Measurements from ENCODE around the gene NPAS2. TPM values are rescaled to one million over a fixed set of nuclear protein-coding genes. Genes with fewer than 3 reads are reported as not detected.

Gene NPAS2
- total RNA-seq, 5 donors from 2014 or later (not counting 1 experiment from before 2014, with no cell fraction given), result 3.5 to 9.5 (median 4.4) TPM

GRCh38 chr2:100785626-100786296, 34.2 kb upstream of the NPAS2 start:
- DNase-seq, result no peak
- ChIA-PET CTCF (no interaction called here), POLR2A (no interaction called here)
- Mint-ChIP-seq H3K36me3 (no peaks in the 10 kb centered on the region), H3K4me3 (no peak overlapping the region), H3K27me3 (no peaks in the 10 kb centered on the region), H3K27ac (no peak overlapping the region), H3K9me3 (no peaks in the 10 kb centered on the region), H3K4me1 (no peaks in the 10 kb centered on the region)
- Histone ChIP-seq H3K4me1 (ENCODE audit: control insufficient read depth in 1 of 2, extremely low read depth in 1 of 2, insufficient read depth in 2 of 2, low read length in 2 of 2) (no peaks in the 10 kb centered on the region), H3K36me3 (ENCODE audit: control insufficient read depth in 2 of 2, extremely low read depth in 1 of 2, insufficient read depth in 1 of 2, low read length in 1 of 2) (no peaks in the 10 kb centered on the region), H3K9me3 (no peaks in the 10 kb centered on the region), H3K4me3 (ENCODE audit: control insufficient read depth in 1 of 2, extremely low read depth in 1 of 2, low read length in 1 of 2) (no peak overlapping the region), H3K27me3 (replicated peaks in 1 of 2; ENCODE audit: control insufficient read depth in 2 of 2, extremely low read depth in 1 of 2, insufficient read depth in 2 of 2, low read length in 1 of 2) (no peaks in the 10 kb centered on the region), H3K27ac (ENCODE audit: low read length) (no peak overlapping the region)
- WGBS (ENCODE audit: insufficient coverage), result 50% methylated on average over 6 of the region's 10 CpGs
- no peak for ATAC-seq (replicated peaks in 1 of 4)

- POLR2A ChIA-PET, result no interaction called here
- no peak for DNase-seq
- H3K4me1 ChIP-seq (ENCODE audit: control insufficient read depth in 1 of 2, extremely low read depth in 1 of 2, insufficient read depth in 2 of 2, low read length in 2 of 2), result no peaks in the 10 kb centered on the region
- no peak overlapping the region for H3K27ac ChIP-seq (ENCODE audit: low read length)
- H3K27me3 Mint-ChIP-seq, result no peaks in the 10 kb centered on the region
- no peaks in the 10 kb centered on the region for H3K36me3 ChIP-seq (ENCODE audit: control insufficient read depth in 2 of 2, extremely low read depth in 1 of 2, insufficient read depth in 1 of 2, low read length in 1 of 2)
- 90% methylated on average over 4 of the region's 7 CpGs for WGBS (ENCODE audit: insufficient coverage)
- H3K36me3 Mint-ChIP-seq, result no peaks in the 10 kb centered on the region
- CTCF ChIA-PET, result no interaction called here
- no peaks in the 10 kb centered on the region for H3K9me3 Mint-ChIP-seq
- H3K4me1 Mint-ChIP-seq, result no peaks in the 10 kb centered on the region
- H3K27me3 ChIP-seq (replicated peaks in 1 of 2; ENCODE audit: control insufficient read depth in 2 of 2, extremely low read depth in 1 of 2, insufficient read depth in 2 of 2, low read length in 1 of 2), result peaks cover 0 to under 1% of the 10 kb centered on the region in 2 experiments
- ATAC-seq (replicated peaks in 1 of 4), result no peak
- H3K4me3 ChIP-seq (ENCODE audit: control insufficient read depth in 1 of 2, extremely low read depth in 1 of 2, low read length in 1 of 2), result no peak overlapping the region
- no peak overlapping the region for H3K4me3 Mint-ChIP-seq
- H3K27ac Mint-ChIP-seq, result no peak overlapping the region
- H3K9me3 ChIP-seq, result no peaks in the 10 kb centered on the region
These were observed 33.7 kb upstream of the NPAS2 start for GRCh38 chr2:100786297-100786658.

- Histone ChIP-seq H3K27ac (ENCODE audit: low read length) (no peak overlapping the region), H3K9me3 (no peaks in the 10 kb centered on the region), H3K36me3 (ENCODE audit: control insufficient read depth in 2 of 2, extremely low read depth in 1 of 2, insufficient read depth in 1 of 2, low read length in 1 of 2) (no peaks in the 10 kb centered on the region), H3K4me1 (ENCODE audit: control insufficient read depth in 1 of 2, extremely low read depth in 1 of 2, insufficient read depth in 2 of 2, low read length in 2 of 2) (no peaks in the 10 kb centered on the region), H3K4me3 (ENCODE audit: control insufficient read depth in 1 of 2, extremely low read depth in 1 of 2, low read length in 1 of 2) (no peak overlapping the region), H3K27me3 (replicated peaks in 1 of 2; ENCODE audit: control insufficient read depth in 2 of 2, extremely low read depth in 1 of 2, insufficient read depth in 2 of 2, low read length in 1 of 2) (peaks cover 0 to 6% of the 10 kb centered on the region in 2 experiments)
- H3K9me3 Mint-ChIP-seq, result no peaks in the 10 kb centered on the region
- H3K4me3 Mint-ChIP-seq, result no peak overlapping the region
- H3K27me3 Mint-ChIP-seq, result no peaks in the 10 kb centered on the region
- no peaks in the 10 kb centered on the region for H3K4me1 Mint-ChIP-seq
- CTCF ChIA-PET, result no interaction called here
- ATAC-seq (replicated peaks in 1 of 4) (no peak), DNase-seq (no peak)
- no CpG with 5 or more reads among the region's 2 CpGs for WGBS (ENCODE audit: insufficient coverage)
- no peaks in the 10 kb centered on the region for H3K36me3 Mint-ChIP-seq
- H3K27ac Mint-ChIP-seq, result no peak overlapping the region
- POLR2A ChIA-PET, result no interaction called here
These were observed 33.0 kb upstream of the NPAS2 start for GRCh38 chr2:100786985-100787384.

GRCh38 chr2:100789361-100789760, 30.6 kb upstream of the NPAS2 start:
- WGBS (ENCODE audit: insufficient coverage), result 81% methylated on average over 3 of the region's 3 CpGs
- H3K27ac Mint-ChIP-seq, result no peak overlapping the region

GRCh38 chr2:100791294-100791935, 28.5 kb upstream of the NPAS2 start:
- ATAC-seq (replicated peaks in 1 of 4) (no peak), DNase-seq (no peak)
- POLR2A ChIA-PET, result interaction anchor here in 1 of 2 donors (0.5 kb wide), 1 partner anchor 871 kb away, joined by 4 read pairs; no protein-coding TSS in a partner anchor
- Mint-ChIP-seq H3K36me3 (no peaks in the 10 kb centered on the region), H3K4me3 (no peak overlapping the region), H3K9me3 (no peaks in the 10 kb centered on the region), H3K27ac (no peak overlapping the region), H3K4me1 (no peaks in the 10 kb centered on the region), H3K27me3 (peaks cover 1 to 9% of the 10 kb centered on the region in 2 donors)
- Histone ChIP-seq H3K36me3 (ENCODE audit: control insufficient read depth in 2 of 2, extremely low read depth in 1 of 2, insufficient read depth in 1 of 2, low read length in 1 of 2) (no peaks in the 10 kb centered on the region), H3K9me3 (no peaks in the 10 kb centered on the region), H3K4me3 (ENCODE audit: control insufficient read depth in 1 of 2, extremely low read depth in 1 of 2, low read length in 1 of 2) (no peak overlapping the region), H3K27me3 (replicated peaks in 1 of 2; ENCODE audit: control insufficient read depth in 2 of 2, extremely low read depth in 1 of 2, insufficient read depth in 2 of 2, low read length in 1 of 2) (peaks cover 0 to 20% of the 10 kb centered on the region in 2 experiments), H3K27ac (ENCODE audit: low read length) (no peak overlapping the region), H3K4me1 (ENCODE audit: control insufficient read depth in 1 of 2, extremely low read depth in 1 of 2, insufficient read depth in 2 of 2, low read length in 2 of 2) (no peaks in the 10 kb centered on the region)
- WGBS (ENCODE audit: insufficient coverage), result 93% methylated on average over 8 of the region's 10 CpGs
- CTCF ChIA-PET, result no interaction called here

More at GRCh38 chr2:100789361-100789760, 30.6 kb upstream of the NPAS2 start:
- POLR2A ChIA-PET, result no interaction called here
- Mint-ChIP-seq H3K9me3 (no peaks in the 10 kb centered on the region), H3K4me1 (no peaks in the 10 kb centered on the region), H3K27me3 (peaks cover 1 to 8% of the 10 kb centered on the region in 2 donors), H3K4me3 (no peak overlapping the region), H3K36me3 (no peaks in the 10 kb centered on the region)
- Histone ChIP-seq H3K4me3 (ENCODE audit: control insufficient read depth in 1 of 2, extremely low read depth in 1 of 2, low read length in 1 of 2) (no peak overlapping the region), H3K4me1 (ENCODE audit: control insufficient read depth in 1 of 2, extremely low read depth in 1 of 2, insufficient read depth in 2 of 2, low read length in 2 of 2) (no peaks in the 10 kb centered on the region), H3K27ac (ENCODE audit: low read length) (no peak overlapping the region), H3K9me3 (no peaks in the 10 kb centered on the region), H3K27me3 (replicated peaks in 1 of 2; ENCODE audit: control insufficient read depth in 2 of 2, extremely low read depth in 1 of 2, insufficient read depth in 2 of 2, low read length in 1 of 2) (peaks cover 0 to 17% of the 10 kb centered on the region in 2 experiments), H3K36me3 (ENCODE audit: control insufficient read depth in 2 of 2, extremely low read depth in 1 of 2, insufficient read depth in 1 of 2, low read length in 1 of 2) (no peaks in the 10 kb centered on the region)
- CTCF ChIA-PET, result no interaction called here
- DNase-seq (no peak), ATAC-seq (replicated peaks in 1 of 4) (no peak)

- Mint-ChIP-seq H3K4me1 (no peaks in the 10 kb centered on the region), H3K27me3 (peaks cover 1 to 13% of the 10 kb centered on the region in 2 donors), H3K36me3 (no peaks in the 10 kb centered on the region), H3K4me3 (no peak overlapping the region), H3K9me3 (no peaks in the 10 kb centered on the region), H3K27ac (no peak overlapping the region)
- H3K36me3 ChIP-seq (ENCODE audit: control insufficient read depth in 2 of 2, extremely low read depth in 1 of 2, insufficient read depth in 1 of 2, low read length in 1 of 2), result no peaks in the 10 kb centered on the region
- DNase-seq (no peak), ATAC-seq (replicated peaks in 1 of 4) (no peak)
- H3K9me3 ChIP-seq, result no peaks in the 10 kb centered on the region
- POLR2A ChIA-PET, result no interaction called here
- H3K27ac ChIP-seq (ENCODE audit: low read length), result no peak overlapping the region
- peaks cover 0 to 20% of the 10 kb centered on the region in 2 experiments for H3K27me3 ChIP-seq (replicated peaks in 1 of 2; ENCODE audit: control insufficient read depth in 2 of 2, extremely low read depth in 1 of 2, insufficient read depth in 2 of 2, low read length in 1 of 2)
- no peaks in the 10 kb centered on the region for H3K4me1 ChIP-seq (ENCODE audit: control insufficient read depth in 1 of 2, extremely low read depth in 1 of 2, insufficient read depth in 2 of 2, low read length in 2 of 2)
- no peak overlapping the region for H3K4me3 ChIP-seq (ENCODE audit: control insufficient read depth in 1 of 2, extremely low read depth in 1 of 2, low read length in 1 of 2)
- CTCF ChIA-PET, result no interaction called here
- WGBS (ENCODE audit: insufficient coverage), result 75% methylated on average over 7 of the region's 7 CpGs
These were observed 28.0 kb upstream of the NPAS2 start for GRCh38 chr2:100791936-100792308.

All from T-cell (primary cell).